NOMO-1 treated with DMSO at 0.1 percent for 48 hours (cell line): ENCODE data around the gene PCCA.

Experiments used
- DNase-seq: peaks from one replicate; lab custom pipeline; 2025; ENCODE audit not compliant: unreplicated experiment; lab: John Stamatoyannopoulos, UW

PCCA gene

DNA sequence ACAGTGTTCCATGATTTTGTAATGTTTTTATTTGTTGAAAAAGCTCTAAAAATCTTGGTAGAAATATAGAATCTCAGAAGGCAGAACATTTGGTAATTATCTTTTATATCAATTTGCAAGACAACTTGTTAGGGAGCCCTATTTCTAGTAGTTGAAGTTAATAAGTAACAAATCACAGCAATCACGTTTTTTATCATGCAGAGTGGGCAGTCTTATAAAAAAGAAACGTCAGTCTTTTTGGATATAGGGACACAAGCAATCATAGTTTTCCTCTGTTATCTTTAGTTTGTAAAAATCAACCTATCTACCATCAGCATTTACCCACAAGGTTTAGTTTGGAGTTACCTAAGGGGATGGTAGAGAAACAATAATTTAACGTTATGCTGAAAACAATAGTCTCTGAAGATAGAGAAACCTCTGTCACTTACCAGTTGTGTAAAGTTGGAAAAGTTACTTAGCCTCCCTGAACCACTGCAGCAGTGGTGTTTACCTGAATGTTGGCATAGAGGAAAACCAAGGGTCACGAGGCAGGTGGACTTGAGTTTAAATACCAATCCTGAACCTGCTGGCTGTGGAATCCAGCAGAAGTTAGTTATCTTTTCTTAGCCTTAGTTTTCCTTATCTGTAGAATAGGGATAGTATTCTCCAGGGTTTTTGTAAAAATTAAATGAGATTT is 306.9 kb downstream of the PCCA start:
- no peak for DNase-seq

GRCh38 chr13:100396776-100397175 is 307.9 kb downstream of the PCCA start:
- no peak for DNase-seq

DNA sequence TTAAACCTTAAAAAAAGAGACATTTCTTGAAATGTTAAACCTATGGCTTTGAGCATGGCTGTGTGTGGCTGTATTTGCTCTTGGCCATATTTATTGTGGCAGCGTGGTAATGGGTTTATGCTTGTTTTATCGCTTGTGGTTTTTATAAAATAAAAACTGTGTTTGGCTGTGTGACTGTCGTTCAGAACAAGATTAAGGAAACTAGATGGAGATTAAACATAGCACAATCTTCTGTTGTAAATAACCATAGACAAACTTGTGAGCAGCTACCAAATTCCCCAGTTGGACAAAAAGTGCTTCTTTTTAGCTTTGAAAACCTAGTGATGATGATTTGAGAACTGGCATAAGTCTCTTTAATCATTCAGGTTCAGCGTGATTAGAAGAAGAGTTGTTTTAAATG is 308.7 kb downstream of the PCCA start:
- DNase-seq: no peak

GRCh38 chr13:100398360-100398759 is 309.5 kb downstream of the PCCA start:
- DNase-seq: no peak

DNA sequence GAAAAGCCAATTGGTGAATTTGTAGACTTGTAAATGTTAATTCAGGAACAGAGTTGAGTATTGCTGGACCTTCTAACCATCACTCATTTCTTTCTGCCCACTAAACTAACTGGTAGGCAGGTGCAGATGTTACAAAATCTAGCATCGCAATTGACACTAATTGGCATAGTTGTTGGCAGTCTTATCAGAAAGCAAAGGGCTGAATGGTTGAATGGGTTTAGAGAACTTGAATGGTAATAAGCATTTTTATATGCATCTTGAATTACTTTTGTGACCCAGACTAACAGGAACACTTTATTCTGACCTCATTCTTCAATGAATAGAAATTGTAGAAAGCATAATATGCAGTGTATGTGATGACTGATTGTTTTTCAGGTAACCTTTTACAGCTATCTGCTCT is 310.6 kb downstream of the PCCA start:
- no peak for DNase-seq

GRCh38 chr13:100403675-100404074 is 314.8 kb downstream of the PCCA start:
- DNase-seq: no peak

DNA sequence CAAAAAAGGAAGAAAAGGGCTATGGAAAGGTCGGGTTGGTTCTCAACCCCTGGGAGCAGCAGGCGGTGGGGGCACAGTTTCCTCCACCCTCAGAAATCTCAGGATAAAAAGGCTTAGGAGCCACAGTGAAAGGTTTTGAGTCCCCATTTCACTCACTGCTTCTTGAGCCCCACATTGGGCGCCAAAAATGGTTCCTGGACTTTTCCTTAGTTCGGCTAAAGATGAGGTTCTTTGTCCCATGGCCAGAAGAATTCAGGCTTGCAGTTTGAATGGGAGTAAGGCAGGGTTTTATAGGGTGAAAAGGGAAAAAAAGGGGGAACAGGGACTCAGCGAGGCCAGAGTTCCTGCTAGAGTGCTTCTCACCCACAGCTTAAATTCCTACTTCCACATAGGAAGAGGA is 320.2 kb downstream of the PCCA start:
- no peak for DNase-seq

DNA sequence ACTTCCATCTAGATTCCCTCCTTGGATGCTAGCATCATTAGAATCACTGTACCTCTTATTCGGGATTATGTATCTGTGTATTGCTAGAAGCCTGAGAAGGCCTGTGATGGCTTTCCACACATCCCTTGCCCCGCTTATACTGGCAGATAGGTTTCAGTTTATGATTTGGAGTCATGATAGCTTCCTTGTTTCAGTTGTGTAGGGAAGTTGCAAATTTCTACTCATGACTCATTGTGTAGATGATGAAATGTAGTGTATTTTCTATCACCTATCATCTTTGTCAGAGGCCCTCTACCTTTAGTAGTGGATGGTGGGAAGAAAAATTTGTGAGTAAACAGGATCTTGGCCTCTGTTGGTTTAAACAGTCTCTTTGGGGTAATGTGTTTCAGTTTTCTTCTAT is 334.5 kb downstream of the PCCA start:
- DNase-seq: peak; percentile 95

GRCh38 chr13:100428986-100429385 is 340.1 kb downstream of the PCCA start:
- no peak for DNase-seq

- DNase-seq: no peak
Observed at GRCh38 chr13:100432611-100433010, 343.7 kb downstream of the PCCA start.

- DNase-seq: no peak
Observed at GRCh38 chr13:100433475-100433874, 344.6 kb downstream of the PCCA start.

GRCh38 chr13:100434010-100434763 is 345.3 kb downstream of the PCCA start:
- no peak for DNase-seq

DNA sequence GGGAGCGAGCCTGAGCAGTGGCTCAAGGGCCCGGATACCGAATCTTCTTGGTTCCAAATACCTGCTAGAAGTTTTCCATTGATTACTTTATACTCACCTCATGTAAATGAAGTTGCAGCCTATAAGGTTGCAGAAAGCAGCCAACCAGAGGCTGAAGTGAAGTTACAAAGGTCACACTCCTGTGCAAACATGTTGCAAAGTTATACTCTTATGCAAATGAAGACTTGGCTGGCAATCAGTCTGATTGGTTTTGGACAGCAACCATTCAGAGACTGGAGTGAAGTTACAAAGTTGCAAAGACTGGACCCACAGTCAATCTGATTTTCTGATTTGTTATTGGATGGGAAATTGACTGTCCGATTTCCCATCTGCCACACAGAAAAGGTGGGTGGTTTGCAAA is 347.2 kb downstream of the PCCA start:
- no peak for DNase-seq

DNA sequence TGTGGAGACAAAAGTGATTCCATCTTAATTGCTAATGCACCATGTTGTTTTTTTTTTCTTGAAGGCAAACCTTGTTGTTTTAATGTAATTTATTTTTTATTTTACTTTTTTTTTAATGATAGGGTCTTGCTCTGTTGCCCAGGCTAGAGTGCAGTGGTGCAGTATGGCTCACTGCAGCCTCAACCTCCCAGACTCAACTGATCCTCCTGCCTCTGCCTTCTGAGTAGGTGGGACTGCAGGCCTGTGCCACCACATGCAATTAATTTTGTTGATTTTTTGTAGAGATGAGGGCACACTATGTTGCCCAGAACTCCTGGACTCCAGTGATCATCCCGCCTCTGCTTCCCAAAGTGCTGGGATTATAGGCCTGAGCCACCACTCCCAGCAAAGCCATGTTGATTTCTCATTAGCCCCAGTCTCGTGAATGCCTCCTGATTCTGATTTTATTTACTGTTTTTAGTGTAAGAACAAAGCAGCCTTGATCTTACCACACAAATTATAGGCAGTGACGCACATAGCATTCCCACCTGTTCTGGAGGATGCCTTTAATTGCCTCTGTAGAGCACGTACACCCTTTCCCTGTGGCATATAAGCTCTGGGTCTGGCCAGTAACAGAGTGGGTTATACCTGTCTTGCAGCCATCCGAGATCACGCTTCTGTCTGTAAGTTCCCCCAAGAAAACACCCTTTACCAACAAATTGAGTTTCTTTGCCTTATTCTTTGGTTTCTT is 349.3 kb downstream of the PCCA start:
- DNase-seq: no peak

- no peak for DNase-seq
Observed at GRCh38 chr13:100439247-100439970, 350.5 kb downstream of the PCCA start.

DNA sequence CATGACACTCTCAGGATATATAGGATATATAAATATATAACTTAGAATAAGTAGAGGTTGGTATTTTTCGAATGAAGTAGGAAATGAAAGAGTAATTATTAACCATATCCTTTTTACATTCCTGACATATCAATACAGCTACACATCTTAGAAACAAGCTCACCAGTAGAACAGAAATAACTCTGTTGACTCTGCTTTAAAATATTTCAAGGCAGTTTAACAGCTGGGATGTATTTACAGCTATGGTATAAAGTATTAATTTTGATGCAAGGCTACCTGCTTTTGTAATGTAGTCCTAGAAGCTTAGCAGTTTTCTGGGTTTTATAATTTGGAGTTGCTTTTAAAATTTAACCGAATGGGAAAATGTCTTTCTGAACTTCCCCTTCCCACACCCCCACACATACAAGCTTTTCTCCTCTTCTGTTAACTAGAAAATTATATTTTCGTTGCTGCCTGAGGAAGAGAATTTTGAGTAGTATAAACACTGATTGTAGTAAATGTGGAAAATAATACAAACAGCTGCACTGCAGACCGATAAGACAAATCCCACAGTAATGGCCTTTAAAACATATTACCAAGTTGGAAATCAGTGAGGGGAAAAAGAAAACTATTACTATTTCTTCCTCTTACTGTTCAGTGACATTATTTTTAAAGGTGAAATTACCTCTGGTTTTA is 352.0 kb downstream of the PCCA start:
- no peak for DNase-seq

- DNase-seq: no peak
Observed at GRCh38 chr13:100442095-100442832, 353.4 kb downstream of the PCCA start.

- no peak for DNase-seq
Observed at GRCh38 chr13:100443278-100443997, 354.5 kb downstream of the PCCA start.

- DNase-seq: no peak
Observed at GRCh38 chr13:100443998-100444328, 355.1 kb downstream of the PCCA start.

DNA sequence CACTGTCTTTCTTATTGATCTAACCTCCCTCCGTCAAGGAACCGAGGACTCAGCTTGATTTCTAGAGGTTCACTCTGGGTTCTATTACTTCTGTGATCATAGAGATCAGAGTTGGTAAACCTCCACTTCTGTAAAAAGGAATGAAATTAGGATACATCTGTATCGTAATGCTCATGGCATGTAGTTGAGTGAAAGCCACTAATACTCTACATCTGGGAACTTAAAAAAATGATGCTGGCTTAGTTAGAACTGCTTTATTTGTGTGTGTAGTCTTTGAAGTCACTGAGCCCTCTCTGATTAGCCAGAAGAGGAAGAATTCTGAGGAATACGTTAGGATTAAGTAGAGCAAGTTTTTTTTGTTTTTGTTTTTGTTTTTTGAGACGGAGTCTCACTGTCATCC is 358.9 kb downstream of the PCCA start:
- no peak for DNase-seq
